HEK293T (cell line): Measurements from ENCODE around the gene NDUFA3.

Source experiments
- BHLHE40 ChIP-seq: fragments of 450-650 bp; IDR thresholded peaks from 2 replicates; pipeline ENCODE4 v1.6.1; 2016; ENCODE audit warnings: mild to moderate bottlenecking, moderate library complexity, borderline replicate concordance
- FOXA1 ChIP-seq: fragments of 450-650 bp; IDR thresholded peaks from 2 replicates; pipeline ENCODE4 v1.6.1; 2016; ENCODE audit warnings: mild to moderate bottlenecking
- NFRKB ChIP-seq: fragments of 450-650 bp; IDR thresholded peaks from 2 replicates; pipeline ENCODE4 v1.6.1; 2016; ENCODE audit warnings: mild to moderate bottlenecking, moderate library complexity
- TARDBP ChIP-seq: fragments of 450-650 bp; IDR thresholded peaks from 2 replicates; pipeline ENCODE4 v1.6.1; 2016
- ZNF384 ChIP-seq: fragments of 450-650 bp; IDR thresholded peaks from 2 replicates; pipeline ENCODE4 v1.6.1; 2016
- TF ChIP-seq, protein P1 (sequence below): fragments of 450-650 bp; IDR thresholded peaks from 2 replicates; pipeline ENCODE4 v1.6.1; 2016

DNA sequence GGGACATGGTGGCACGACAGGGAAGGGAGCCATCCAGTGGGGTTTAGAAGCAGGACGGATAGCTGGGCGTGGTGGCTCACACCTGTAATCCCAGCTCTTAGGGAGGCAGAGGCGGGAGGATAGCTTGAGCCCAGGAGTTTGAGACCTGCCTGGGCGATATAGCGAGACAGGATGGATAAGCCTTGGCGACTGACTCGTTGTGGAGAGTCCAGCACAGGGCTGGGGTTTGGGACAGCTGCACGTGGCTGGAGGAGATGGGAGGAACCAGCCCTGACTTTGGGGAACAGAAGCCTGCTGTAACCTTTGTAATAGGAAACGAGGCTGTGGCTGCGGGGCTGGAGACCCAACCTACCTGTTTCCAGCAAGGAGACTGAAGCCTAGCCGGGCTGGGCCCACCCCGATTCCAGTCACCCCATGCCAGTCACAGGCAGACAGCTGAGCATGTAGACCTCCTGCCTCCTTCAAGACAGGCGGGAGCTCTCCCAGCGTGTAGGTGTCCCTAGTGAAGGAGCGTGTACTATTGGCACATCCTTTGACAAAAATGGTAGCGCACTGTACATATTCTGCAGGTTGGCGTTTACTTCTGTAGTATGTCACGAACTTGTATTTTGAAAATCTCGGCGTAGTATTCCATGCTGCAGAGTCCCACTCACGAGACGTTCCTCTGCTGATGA is 48.8 kb downstream of the NDUFA3 start:
- no peak for TF ChIP-seq TARDBP
- TF ChIP-seq, protein P1, sequence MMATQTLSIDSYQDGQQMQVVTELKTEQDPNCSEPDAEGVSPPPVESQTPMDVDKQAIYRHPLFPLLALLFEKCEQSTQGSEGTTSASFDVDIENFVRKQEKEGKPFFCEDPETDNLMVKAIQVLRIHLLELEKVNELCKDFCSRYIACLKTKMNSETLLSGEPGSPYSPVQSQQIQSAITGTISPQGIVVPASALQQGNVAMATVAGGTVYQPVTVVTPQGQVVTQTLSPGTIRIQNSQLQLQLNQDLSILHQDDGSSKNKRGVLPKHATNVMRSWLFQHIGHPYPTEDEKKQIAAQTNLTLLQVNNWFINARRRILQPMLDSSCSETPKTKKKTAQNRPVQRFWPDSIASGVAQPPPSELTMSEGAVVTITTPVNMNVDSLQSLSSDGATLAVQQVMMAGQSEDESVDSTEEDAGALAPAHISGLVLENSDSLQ = no peak
- no peak for TF ChIP-seq NFRKB
- no peak for TF ChIP-seq ZNF384
- no peak for TF ChIP-seq BHLHE40
- no peak for TF ChIP-seq FOXA1
